Hepatic stellate cell (primary cell): ENCODE measurements around the gene HIVEP3.
A peak's percentile ranks its signal among the peaks of the same experiment; 100 is the strongest.

Source experiments
- DNase-seq: peaks from one replicate; pipeline ENCODE4 v3.0.0; 2011; ENCODE audit warnings: low spot score

The HIVEP3 gene

DNA sequence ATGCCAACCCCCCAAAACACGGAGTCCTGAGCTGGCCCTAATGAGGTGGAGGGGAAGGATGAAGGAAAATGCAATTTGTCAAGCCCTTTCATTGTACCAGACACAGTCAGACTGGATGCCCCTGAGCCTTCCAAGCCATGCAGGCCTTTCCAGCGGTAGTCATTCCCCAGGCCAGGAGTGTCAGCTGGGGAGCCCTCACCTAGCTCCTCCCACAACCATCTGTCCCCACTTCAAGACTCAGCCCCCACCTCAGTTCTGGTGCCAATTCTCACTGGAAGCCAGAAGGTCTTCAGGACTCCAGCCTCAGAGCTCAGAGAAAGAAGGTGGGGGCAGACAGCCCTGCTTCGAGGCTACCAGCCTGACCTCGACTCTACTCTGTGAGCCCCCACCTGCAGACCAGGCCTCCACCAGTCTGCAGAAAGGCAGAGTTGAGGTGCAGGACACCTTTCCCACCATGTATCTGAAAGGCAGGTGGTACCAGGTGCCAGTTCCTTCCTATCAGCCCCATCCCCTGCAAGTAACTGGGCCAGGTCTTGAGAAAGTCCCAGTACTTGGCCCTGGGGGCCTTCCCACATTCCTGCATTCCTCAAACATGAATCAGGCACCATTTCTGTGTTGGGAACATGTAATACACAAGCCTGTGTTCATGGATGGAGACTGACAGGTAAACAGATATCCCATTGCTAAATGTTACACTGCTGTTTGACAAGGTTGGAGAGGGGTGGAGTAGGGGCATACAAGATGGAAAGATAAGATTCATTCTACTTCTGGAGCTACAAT is 253.7 kb downstream of the HIVEP3 start:
- peak; percentile 69 for DNase-seq

DNA sequence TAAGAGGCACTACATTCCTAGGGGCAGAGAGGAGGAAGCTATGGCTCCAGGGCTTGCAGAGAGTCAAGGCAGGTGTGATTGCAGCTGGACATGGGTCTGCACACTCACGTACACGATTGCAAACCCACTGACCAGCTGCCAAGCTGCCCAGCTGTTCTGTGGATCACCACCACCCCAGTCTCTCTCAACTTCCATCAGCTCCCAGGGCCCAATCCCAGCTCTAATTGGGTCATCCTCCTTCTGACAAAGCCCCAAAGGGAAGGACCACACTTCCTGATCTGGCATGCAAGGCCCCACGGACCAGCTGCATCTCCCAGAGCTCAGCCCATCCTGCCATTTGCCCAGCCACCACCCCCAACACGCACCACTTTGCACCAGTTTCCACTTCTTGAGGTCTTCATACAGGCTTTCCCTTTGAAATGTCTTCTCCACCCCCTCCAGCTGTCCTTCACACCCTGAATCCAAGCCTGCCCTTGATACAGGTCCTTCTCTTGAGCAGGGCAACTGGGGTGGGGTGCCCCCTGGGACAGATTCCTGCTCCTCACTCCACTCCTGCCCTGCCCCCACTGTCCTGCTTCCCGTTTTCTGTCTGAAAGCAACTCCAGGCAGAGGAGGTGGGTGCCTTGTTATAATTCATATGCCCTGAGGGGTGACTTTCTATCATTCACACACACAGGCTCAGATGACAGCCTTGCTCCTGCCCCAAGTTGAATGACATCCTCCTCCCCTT is 254.9 kb downstream of the HIVEP3 start:
- no peak for DNase-seq

DNA sequence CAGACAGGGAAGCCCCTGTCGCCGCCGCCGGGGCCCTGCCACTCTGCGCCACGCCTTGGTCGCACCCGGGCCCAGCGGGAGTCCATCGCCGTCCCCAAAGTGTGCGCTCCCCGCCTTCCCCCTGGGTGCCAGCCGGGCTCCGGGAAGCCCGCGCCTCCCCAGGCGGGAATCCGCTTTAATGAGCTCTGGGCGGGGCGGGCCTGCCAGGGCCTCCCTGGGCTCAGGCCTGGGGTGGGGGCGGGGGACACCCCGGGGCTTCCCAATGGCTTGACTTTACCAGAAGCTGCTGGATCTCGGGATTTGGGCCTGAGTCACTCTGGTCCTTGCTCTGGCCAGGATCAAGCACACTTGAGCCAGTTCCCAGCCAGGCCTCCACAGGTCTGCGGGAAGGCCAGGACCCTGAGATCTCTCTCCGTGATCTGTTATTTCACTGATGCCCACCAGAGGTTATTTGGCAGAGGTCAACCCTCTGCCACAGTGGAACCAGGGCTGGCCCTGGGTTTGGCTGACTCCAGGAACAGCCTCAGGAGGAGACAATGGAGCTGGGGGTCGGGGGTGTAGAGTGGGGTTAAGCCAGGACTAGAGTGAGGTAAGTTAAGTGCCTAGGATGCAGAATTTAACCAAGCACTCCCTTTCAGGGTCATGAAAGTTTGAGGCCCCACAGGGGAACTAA is 255.8 kb downstream of the HIVEP3 start:
- DNase-seq = peak; percentile 87

DNA sequence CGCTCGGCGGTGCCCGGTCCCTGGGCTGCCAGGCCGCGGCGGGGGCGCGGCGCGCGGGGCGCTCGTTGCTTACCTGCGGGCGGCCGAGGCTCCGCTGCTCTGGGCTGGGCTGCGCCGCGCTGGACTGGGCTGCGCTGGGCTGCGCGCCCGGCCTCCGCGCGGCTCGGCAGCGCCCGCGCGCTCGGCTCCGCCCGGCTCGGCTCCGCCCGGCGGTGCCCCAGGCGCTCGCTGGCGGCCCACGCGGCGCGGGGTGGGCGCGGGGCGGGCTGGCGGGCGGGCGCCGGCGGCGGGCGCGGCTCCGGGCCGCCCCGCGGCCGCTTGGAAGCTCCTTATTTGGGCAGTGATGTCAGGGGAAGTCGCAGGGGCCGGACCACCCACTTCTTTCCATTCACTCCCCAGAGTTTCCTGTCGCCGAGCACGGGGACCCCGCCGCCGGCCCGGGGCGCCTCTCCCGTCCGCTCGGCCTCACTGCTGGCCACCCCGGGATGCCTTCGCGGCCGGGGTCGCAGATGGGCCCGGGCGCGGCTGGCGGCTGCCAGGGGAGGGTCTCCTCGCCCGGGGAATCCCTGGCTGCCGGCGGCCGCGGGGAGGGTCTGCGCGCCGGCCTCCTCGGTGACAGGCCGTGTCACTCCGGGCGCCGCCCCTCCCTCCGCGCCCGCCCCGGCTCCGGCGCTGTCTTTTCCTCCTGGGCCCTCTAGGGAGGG is 256.5 kb downstream of the HIVEP3 start:
- peak; percentile 84 for DNase-seq

DNA sequence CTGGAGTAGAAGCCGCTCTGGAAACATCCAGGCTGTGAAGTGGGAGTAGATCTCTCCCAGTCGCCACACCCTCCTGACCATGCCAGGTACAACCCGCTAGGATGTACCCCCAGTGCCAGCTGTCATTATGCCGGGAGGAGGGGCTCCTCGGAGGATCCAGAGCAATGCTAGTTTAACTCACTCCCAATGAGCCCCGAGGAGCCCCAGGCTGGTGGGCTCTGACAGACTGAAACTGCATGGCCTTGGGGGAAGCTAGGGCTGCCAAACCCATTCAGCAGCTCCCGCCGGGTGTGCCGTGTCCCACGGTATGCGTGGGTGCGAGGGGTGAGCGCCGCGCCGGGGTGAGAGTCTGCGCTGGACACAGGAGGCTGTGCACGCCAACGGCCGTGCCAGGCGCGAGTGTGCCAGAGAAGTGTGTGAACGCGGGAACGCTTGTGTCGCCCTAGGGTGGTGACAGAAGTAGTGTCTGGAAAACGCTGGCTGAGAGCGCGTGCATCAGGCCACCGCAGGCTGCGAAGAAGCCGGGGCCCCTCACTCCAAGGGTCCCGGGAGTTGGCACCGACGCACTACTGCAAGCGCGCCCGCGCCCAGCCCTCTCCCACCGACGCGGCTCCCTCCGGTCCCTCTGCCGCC is 257.2 kb downstream of the HIVEP3 start:
- no peak for DNase-seq

DNA sequence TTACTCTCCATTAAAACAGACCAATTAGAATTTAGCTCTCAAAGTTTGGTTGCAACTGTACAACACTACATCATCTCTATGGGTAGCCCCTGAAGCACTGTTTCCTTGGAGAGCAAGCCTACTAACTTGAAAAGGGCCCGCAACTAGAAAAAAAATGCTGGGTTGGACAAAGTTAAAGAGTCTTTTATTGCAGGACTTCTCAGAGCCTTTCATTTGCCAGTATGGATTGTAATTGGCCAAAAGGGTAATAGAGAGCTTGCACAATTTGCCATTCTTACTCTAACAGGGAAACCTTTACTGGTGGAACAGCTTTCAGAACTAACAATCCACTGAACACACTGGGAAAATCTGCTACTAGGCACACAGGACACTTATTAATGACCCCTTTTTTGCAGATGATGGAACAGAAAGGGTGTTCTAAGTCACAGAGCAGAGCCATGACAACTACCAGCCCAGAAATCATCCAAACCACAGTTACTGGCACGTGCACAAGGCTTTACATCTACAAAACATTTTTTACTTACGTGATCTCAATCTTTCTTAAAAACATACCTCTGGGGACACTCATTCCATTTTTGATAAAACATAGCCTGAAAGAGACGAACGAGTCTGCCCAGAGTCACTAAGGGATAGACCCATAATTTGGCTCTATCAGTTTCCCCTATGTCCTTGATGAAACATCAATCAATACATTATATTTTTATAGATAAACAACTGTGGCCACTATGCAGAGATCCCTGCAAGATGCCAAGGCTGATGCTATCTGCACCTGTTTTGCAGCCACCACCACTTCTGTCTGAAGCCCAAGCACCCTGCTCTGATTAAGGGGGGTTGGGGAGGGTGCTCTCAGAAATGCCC is 257.9 kb downstream of the HIVEP3 start:
- DNase-seq = no peak

DNA sequence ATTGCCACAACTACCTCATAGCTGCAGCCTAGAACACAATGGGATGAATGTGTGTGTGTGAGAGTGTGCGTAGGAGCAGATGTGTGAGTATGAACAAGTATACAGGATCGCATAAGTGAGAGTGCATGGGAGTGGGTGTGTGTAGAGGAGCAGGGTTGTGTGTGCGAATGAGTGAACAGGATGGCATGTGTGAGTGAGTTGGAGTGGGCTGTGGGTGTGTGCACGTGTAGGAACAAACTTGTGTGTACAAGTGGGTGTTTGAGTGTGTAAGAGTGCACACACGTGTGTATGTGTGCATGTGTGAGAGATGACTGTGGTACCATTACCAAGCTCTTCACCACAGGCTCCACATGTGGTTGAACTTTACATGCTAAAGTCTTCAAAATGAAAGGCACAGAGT is 258.8 kb downstream of the HIVEP3 start:
- DNase-seq = no peak

DNA sequence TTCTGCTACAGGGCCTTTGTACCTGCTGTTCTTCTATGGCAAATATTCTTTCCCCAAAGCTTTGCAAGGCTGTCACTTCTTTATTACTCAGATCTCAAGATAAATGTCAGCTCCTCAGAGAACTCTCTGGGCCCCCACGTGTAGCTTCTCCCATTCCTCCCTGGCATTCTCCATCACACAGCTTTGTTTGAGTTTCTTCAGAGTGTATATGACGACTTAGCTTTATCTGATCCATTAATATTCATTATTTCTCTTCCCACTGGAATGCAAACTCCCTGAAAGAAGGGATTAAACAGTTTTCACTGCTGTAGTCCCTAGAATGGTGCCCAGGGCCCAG is 259.6 kb downstream of the HIVEP3 start:
- no peak for DNase-seq

DNA sequence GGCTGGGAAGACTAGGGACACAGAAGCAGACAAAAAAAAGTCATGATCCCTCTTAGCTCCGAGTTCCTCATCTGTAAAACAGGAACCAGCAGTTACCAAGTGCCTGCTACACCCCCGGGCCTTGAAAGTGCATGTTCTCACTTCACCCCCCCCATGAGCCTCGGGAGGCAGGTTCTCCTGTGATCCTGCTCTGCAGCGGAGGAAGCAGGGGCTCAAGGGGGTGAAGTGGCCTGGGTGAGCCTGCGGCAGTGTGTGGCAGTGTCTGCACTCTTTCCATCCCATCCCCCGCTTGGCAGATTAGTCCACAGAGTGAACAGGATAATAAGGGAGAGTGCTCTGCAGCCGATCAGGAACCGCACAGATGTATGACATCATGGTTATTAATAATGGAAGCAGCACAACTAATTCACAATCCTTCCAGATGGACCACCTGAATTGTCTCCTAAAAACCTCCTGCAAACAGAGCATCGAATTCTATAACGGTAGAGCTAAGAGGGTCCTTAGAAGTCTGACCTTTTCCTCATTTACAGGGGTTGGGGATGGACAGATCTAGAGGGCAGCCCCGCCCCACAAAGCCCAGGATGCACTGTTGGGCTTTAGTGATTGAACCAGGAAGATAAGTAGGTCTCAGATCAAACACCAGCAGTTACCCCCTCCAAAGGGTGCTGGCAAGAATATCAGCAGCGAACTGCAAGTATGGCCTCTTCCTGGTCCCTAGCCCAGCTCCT is 260.1 kb downstream of the HIVEP3 start:
- DNase-seq = no peak

DNA sequence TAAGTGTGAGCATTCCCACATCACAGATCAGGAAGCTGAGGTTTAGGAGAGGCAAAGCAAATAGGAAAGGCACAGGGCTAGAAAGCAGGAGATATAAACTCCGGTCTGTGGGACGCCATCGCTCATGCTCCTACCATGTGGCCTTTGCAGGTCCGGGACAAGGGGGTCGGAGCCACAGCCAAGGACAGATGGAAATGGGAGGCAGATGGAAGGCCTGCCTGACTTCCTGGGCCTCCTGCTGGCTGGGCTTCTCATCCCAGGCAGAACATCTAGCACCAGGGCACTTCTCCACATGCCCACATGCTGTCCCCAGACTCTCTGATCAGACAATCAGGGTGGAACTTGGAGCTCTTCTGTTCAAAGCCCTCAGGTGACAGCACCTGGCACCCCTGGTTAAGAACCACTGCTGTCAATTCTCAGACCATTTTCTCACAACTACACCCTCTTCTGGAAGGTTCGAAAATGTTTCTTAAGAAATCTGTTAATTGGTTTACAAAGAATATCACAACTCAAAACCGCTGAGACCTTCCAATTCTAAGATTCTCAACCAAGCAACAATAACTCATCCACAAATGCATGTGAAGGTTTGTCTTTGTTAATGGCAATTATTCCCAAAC is 260.9 kb downstream of the HIVEP3 start:
- no peak for DNase-seq

DNA sequence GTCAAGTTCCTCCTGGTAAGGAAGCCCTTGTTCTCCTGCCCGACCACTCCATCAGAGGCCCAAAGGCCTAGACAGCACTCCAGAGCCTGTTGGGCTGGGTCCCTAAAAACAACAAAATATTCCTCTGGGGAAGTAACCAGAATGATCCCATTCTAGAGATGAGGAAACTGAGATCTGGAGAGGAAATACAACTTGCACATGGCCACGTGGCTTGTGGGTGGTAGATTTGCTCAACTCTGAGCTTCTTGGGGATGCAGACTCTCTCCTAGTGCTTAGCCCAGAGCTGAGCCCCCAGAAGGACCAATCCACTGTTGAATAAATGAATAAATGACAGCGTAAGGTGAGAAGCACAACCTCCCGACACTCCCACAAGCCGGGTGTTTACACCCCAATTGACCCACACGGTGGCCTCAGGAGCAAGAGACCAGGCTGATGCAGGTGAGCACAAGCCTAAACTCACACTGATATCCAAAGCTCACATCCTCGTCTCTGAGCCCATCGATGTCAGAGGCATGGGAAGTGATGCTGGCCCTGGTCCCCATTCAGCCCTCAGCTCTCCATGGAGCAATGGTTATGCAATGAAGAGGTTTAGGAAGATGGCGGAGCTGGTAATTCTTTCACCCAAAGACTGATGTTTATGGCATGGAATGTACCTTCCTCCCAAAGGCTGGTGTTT is 261.8 kb downstream of the HIVEP3 start:
- no peak for DNase-seq

DNA sequence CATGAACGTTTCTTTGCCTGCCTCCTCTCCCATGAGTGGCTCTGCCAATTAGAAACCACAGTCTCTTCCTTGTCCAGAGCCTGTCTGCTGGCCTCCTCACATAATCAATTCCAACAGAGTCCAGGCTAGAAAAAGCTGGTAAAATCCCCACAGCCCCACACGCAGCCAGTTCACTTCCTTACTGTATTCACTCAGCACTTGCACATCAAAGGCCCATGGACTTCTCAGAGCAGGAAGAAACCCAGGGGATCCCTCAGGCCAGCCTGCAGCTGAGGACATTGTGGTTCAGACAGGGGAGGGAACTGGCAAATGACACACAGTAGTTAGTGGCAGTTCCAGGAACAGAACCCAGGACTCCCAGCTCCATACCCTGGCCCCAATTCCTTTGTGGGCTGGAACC is 262.7 kb downstream of the HIVEP3 start:
- DNase-seq = no peak

DNA sequence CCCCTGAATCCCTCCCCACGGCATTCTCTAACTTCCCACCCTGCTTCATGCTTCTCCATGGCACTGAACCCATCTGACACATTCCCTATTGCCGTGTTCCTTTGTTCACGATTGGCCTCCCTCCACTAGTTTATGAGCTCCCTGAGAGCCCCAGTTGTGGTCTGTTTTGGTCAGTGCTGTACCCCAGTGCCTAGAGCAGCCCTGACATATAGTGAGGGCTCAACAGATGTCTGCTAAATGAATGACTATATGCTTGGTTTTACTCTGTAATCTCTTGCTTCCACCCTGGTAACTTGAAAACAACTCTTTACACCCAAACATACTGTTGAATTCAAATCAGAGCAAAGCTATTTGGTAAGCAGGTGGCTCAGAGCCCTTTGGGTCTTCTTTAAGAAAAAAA is 263.1 kb downstream of the HIVEP3 start:
- DNase-seq = no peak

DNA sequence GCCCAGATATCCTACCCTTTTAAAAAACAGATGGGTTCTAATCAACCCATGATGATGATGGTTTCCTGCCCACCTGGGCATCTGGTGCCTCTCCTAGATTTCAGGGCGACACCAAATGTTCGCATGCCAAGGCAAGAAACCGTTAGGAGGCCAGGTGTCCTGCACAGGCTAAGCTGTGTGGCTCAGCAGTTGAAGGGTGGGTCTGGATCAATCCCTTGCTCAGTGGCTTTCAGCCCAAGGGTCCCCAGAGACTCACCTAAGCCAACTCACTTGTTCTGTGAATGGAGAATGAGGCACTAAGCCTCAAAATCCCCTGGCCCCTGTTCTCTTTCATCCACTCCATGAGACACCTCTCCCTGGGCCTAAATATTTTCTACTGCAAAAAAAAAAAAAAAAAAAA is 265.1 kb downstream of the HIVEP3 start:
- no peak for DNase-seq

DNA sequence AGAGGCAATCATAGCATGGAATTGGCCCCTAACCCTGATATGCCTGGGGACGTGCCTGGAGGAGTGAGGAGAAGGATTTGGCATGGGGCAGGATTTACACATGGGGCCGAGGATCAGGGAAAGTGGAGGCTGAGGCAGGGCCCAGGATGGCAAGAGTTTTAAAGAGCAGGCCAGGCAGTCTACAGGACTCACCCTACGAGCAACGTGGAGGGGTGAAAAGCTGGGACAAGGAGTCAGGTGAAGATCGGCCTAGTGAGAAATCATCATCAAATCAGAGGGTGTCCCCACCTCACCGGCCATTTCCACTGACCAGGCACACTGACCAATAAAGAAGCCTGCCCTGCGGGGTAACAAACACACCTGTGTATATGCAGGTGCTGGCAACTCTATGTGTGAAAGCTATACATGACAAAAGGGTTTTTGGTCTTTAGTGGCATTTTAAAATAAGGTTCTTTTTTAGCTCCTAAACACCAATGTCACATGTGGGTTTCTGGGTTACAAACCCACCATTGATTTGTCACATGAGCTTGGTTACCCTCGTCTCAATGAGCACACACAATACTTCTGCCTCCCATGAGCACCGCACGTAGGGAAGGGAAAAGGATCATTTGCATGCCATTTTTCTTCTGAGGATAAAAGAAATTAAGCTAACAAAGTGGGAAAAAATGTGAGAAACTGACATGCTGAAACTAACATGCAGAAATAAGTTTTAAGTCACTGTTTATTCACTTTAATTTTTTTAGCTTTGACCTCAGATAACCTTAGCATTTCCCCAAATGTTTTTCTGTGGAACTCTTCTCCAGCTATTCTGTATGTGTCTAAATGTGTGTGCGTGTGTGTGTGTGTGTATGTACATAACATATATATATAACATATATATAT is 266.1 kb downstream of the HIVEP3 start:
- no peak for DNase-seq

DNA sequence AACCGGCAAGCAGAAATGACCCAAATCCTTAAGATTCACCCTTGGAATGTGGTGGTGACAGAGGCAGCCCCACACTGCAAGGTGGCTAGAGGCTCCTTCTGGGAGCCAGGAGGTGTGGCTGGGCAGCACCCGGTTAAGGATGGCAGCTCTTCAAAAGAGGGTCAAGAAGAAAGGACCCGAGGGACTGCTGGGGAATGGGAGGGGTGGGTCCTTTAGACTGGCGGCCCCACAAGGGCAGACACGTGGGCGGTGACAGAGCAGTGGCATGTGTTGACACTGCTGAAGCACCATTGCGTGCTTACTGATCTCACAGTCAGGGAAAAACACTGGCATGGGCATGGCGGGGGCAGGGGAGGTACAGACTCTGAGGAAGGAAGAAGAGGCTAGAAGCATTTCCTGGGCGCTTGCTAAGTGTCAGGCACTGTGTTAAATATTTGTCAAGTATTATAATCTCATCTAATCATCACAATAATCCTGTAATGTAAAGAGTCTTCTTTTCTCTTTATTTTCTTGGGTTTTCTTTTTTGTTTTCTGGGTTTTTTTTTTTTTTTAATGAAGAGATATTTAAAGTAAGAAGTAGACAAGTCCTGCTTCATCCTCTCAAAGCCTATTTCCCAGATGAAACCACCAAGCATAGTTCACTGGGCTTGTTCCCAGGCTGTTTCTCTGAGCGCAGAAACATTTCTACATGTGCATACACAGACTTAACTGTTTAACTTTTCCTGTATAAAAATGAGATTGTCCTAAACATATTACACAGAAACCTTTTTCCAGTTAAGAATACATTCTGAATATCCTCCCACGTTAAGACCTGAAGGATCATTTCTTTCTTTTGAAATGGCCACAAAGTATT is 268.5 kb downstream of the HIVEP3 start:
- DNase-seq = peak; percentile 63

DNA sequence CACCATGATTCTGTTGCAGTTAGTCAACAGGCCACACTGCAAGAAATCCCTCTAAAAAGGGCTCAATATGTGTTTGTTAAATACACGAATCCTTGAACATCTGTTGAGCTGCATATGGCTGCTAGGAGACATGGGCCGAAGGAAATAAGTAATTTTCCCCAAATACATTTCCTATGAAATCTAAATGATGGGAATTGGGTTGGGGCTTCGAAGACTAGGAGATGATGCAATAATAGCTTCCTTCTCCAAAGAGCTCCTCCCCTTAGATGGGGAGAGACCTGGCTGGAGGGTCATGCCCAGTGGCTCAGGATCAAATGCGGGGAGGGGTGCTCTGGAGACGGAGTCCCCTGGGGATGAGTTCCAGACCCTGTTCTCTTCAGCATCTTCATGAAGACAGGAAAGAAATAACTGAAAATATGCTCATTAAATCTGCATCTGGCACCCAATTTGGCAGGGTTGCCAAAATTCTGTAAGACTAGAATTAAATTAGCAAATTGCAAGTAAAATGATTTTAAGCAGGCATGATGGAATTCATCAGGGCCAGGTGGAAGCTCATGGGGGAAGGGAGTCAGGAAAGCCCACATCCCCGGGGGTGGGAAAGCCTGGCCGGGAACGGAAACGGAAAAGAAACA is 269.2 kb downstream of the HIVEP3 start:
- DNase-seq = no peak
